Mucosa of rectum (tissue), 2 donors: ENCODE results near the gene NATD1.

Experiments used
- H3K27ac ChIP-seq, 2 donors: one replicate each; pipeline ENCODE4 v1.7.0; 2013; ENCODE audit warnings: inconsistent platforms in 2 of 2, low read depth in 2 of 2, low read length in 2 of 2
- H3K27me3 ChIP-seq, 2 donors: one replicate each; pipeline ENCODE4 v1.7.0; 2013; ENCODE audit warnings: low read length in 2 of 2; ENCODE audit not compliant: control insufficient read depth in 2 of 2, insufficient read depth in 2 of 2
- H3K36me3 ChIP-seq, 2 donors: one replicate each; pipeline ENCODE4 v1.7.0; 2013; ENCODE audit warnings: low read length in 2 of 2; ENCODE audit not compliant: control insufficient read depth in 2 of 2, insufficient read depth in 2 of 2
- H3K4me1 ChIP-seq, 2 donors: one replicate each; pipeline ENCODE4 v1.7.0; 2013; ENCODE audit warnings: low read length in 2 of 2, mild to moderate bottlenecking in 1 of 2; ENCODE audit not compliant: control insufficient read depth in 2 of 2, insufficient read depth in 2 of 2
- H3K4me3 ChIP-seq, 2 donors: one replicate each; pipeline ENCODE4 v1.7.0; 2013; ENCODE audit warnings: low read length in 2 of 2
- H3K9ac ChIP-seq, 2 donors: one replicate each; pipeline ENCODE4 v1.7.0; 2013; ENCODE audit warnings: low read length in 2 of 2, low read depth in 1 of 2, mild to moderate bottlenecking in 1 of 2
- H3K9me3 ChIP-seq, 2 donors: one replicate each; pipeline ENCODE4 v1.7.0; 2013; ENCODE audit warnings: low read length in 2 of 2; ENCODE audit not compliant: control insufficient read depth in 2 of 2
- donor health status: healthy.
- donor health status: Normal muscosa, but diverticular disease.

Gene NATD1

GRCh38 chr17:21252289-21252795, 868 bp downstream of the NATD1 start:
- Histone ChIP-seq H3K9me3 (no peaks in the 10 kb centered on the region), H3K4me1 (peaks cover 5 to 9% of the 10 kb centered on the region in 2 donors)

DNA sequence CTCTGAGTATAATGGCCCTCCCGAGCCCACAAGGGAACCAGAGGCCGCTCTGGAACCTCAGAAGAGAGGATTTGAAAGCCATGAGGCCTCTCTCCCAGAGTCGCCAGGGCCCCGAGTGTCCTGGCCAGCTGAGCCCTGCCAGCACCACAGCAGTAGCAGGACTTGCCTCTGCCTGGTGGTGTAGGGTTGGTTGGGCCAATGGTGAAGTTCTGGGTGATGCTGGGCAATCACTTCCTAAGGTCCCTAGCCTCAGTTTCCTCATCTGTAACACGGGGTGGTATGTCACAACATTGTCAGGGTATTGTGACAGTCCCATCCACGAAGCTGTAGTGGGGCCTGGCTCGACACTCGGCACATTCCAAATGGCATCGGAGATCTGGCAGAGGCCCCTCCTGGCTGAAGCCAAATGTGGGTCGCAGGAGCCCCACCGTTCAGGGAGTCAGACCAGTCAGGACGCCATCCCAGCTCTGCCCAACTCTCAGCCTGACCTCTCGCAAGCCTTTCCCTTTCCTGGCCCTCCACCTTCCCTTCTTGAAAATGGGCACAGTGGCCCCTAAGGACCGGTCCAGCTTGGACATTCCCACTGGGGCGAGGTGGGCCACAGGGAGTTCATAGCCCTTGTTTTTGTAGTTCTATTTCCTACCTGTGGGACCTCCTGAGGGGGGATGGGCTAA, 1.7 kb downstream of the NATD1 start:
- Histone ChIP-seq H3K27me3 (no peaks in the 10 kb centered on the region), H3K9ac (no peak overlapping the region), H3K9me3 (no peaks in the 10 kb centered on the region), H3K4me3 (no peak overlapping the region), H3K4me1 (peaks cover 5 to 9% of the 10 kb centered on the region in 2 donors), H3K27ac (no peak overlapping the region), H3K36me3 (no peaks in the 10 kb centered on the region)

More at GRCh38 chr17:21252289-21252795, 868 bp downstream of the NATD1 start:
- Histone ChIP-seq H3K9ac (no peak overlapping the region), H3K4me3 (peak overlapping the region; percentile 39 to 48), H3K36me3 (no peaks in the 10 kb centered on the region), H3K27ac (no peak overlapping the region), H3K27me3 (no peaks in the 10 kb centered on the region)

GRCh38 chr17:21250854-21251253, 2.4 kb downstream of the NATD1 start:
- H3K9me3 ChIP-seq, result no peaks in the 10 kb centered on the region
- no peak overlapping the region for H3K27ac ChIP-seq
- H3K36me3 ChIP-seq, result no peaks in the 10 kb centered on the region
- H3K4me3 ChIP-seq, result no peak overlapping the region
- no peaks in the 10 kb centered on the region for H3K27me3 ChIP-seq
- no peak overlapping the region for H3K9ac ChIP-seq
- peaks cover 5 to 9% of the 10 kb centered on the region in 2 donors for H3K4me1 ChIP-seq

- Histone ChIP-seq H3K27me3 (no peaks in the 10 kb centered on the region), H3K4me1 (peaks cover 5 to 9% of the 10 kb centered on the region in 2 donors), H3K36me3 (no peaks in the 10 kb centered on the region), H3K9ac (no peak overlapping the region), H3K9me3 (no peaks in the 10 kb centered on the region), H3K4me3 (no peak overlapping the region), H3K27ac (no peak overlapping the region)
Measured at GRCh38 chr17:21249920-21250703, 3.1 kb downstream of the NATD1 start.

DNA sequence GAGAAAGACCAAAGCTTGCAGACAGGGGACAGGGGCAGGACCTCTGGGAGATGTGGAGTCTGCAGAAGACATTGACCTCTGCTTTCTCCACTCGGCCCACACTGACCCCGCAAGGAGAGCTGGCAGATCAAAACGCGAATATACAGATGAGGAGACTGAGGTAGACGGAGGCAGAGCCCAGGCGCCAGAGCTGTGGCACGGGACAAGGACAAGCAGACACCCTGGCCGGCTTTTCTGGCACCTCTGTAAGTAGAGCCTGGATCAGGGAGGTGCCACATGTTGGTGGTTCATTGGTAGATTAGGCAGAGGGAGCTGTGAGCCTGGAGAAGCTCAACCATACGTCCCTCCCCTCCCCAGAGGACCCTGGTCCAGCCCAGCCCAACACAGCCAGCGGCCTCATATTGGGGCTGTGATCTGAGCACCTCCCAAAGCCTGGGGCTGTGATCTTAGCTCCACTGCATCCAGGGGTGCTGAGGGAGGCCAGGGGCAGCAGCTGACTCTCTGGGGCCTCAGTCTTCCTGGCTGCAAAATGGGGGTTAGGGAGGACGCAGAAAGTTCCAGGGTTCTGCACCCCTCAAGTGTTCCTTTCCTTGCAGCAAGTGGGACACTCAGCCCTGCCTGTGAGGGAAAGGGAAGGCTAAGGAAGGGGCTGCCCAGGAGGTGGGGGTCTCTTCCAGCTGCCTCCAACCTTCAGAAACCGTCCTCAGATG, 4.0 kb downstream of the NATD1 start:
- no peak overlapping the region for H3K9ac ChIP-seq
- H3K4me1 ChIP-seq, result peaks cover 5 to 9% of the 10 kb centered on the region in 2 donors
- H3K27me3 ChIP-seq, result no peaks in the 10 kb centered on the region
- no peak overlapping the region for H3K27ac ChIP-seq
- no peaks in the 10 kb centered on the region for H3K9me3 ChIP-seq
- H3K4me3 ChIP-seq, result no peak overlapping the region
- no peaks in the 10 kb centered on the region for H3K36me3 ChIP-seq

- H3K4me3 ChIP-seq, result no peak overlapping the region
- no peaks in the 10 kb centered on the region for H3K36me3 ChIP-seq
- H3K27ac ChIP-seq, result no peak overlapping the region
- peaks cover under 1 to 2% of the 10 kb centered on the region in 2 donors for H3K4me1 ChIP-seq
- H3K9me3 ChIP-seq, result no peaks in the 10 kb centered on the region
- no peak overlapping the region for H3K9ac ChIP-seq
- no peaks in the 10 kb centered on the region for H3K27me3 ChIP-seq
Measured at GRCh38 chr17:21248500-21248899, 4.7 kb downstream of the NATD1 start.

- Histone ChIP-seq H3K27me3 (no peaks in the 10 kb centered on the region), H3K9me3 (no peaks in the 10 kb centered on the region), H3K9ac (no peak overlapping the region), H3K27ac (no peak overlapping the region), H3K4me3 (no peak overlapping the region), H3K4me1 (peaks cover 0 to 2% of the 10 kb centered on the region in 2 donors), H3K36me3 (no peaks in the 10 kb centered on the region)
Measured at GRCh38 chr17:21247552-21248258, 5.5 kb downstream of the NATD1 start.

DNA sequence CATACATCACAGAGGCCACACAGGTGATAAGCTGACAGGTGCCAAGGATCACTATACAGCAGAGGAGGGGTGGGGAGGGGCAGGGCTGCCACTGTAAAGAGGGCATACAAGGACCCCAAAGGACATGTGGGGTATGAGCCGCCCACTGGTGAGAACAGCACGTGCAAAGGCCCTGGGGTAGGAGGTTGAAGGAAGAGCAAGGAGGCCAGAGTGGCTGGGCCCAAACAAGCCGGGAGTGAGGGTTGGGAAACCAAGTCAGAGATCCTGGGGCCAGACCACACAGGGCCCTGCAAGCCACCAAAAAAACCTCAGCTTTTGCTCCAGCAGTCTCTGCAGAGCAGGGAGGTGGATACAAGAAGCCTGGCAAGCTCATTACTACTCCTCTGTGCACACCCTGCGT, 6.5 kb downstream of the NATD1 start:
- Histone ChIP-seq H3K9ac (no peak overlapping the region), H3K27ac (no peak overlapping the region), H3K4me3 (no peak overlapping the region), H3K27me3 (no peaks in the 10 kb centered on the region), H3K4me1 (no peaks in the 10 kb centered on the region), H3K36me3 (no peaks in the 10 kb centered on the region), H3K9me3 (no peaks in the 10 kb centered on the region)

- H3K9me3 ChIP-seq, result no peaks in the 10 kb centered on the region
- H3K4me3 ChIP-seq, result no peak overlapping the region
- H3K36me3 ChIP-seq, result no peaks in the 10 kb centered on the region
- H3K9ac ChIP-seq, result no peak overlapping the region
- H3K4me1 ChIP-seq, result no peaks in the 10 kb centered on the region
- no peaks in the 10 kb centered on the region for H3K27me3 ChIP-seq
- H3K27ac ChIP-seq, result no peak overlapping the region
Measured at GRCh38 chr17:21245639-21246084, 7.5 kb downstream of the NATD1 start.
